SK-N-SH treated with all-trans-retinoic acid at 6 μM for 48 hours (cell line): ENCODE measurements around the gene MORC1.

ENCODE experiments used
- ARNTL ChIP-seq: fragments of 450-650 bp; formaldehyde crosslinking; IDR thresholded peaks from 2 replicates; pipeline ENCODE4 v1.5.0; 2020; ENCODE audit warnings: low read depth, mild to moderate bottlenecking, moderate library complexity, borderline replicate concordance
- CREB5 ChIP-seq: fragments of 250-450 bp; sonication (Bioruptor Pico); IDR thresholded peaks from 2 replicates; pipeline ENCODE4 v1.5.1; 2020; ENCODE audit warnings: low read depth, mild to moderate bottlenecking, moderate library complexity
- CSRNP3 ChIP-seq: fragments of 250-450 bp; sonication (Bioruptor Pico); IDR thresholded peaks from 2 replicates; pipeline ENCODE4 v1.5.1; 2021; ENCODE audit warnings: mild to moderate bottlenecking, moderate library complexity
- ISL1 ChIP-seq: fragments of 250-450 bp; sonication (Bioruptor Pico); IDR thresholded peaks from 2 replicates; pipeline ENCODE4 v2.1.2; 2022; ENCODE audit warnings: mild to moderate bottlenecking, moderate library complexity
- PATZ1 ChIP-seq: fragments of 250-450 bp; sonication (Bioruptor Pico); IDR thresholded peaks from 2 replicates; pipeline ENCODE4 v1.8.0; 2020; ENCODE audit warnings: mild to moderate bottlenecking, moderate library complexity, borderline replicate concordance
- PPARA ChIP-seq: fragments of 250-450 bp; sonication (Bioruptor Pico); IDR thresholded peaks from 2 replicates; pipeline ENCODE4 v1.5.0; 2020; ENCODE audit warnings: mild to moderate bottlenecking, borderline replicate concordance
- RARB ChIP-seq: fragments of 250-450 bp; sonication (Bioruptor Pico); IDR thresholded peaks from 2 replicates; pipeline ENCODE4 v1.8.0; 2021; ENCODE audit warnings: mild to moderate bottlenecking, moderate library complexity
- TCF4 ChIP-seq: fragments of 250-450 bp; sonication (Bioruptor Pico); IDR thresholded peaks from 2 replicates; pipeline ENCODE4 v1.8.0; 2021; ENCODE audit warnings: mild to moderate bottlenecking, moderate library complexity, borderline replicate concordance
- TOX ChIP-seq: fragments of 250-450 bp; sonication (Bioruptor Pico); IDR thresholded peaks from 2 replicates; pipeline ENCODE4 v1.8.0; 2021; ENCODE audit warnings: mild to moderate bottlenecking, moderate library complexity, borderline replicate concordance
- ZNF8 ChIP-seq: fragments of 450-650 bp; formaldehyde crosslinking; IDR thresholded peaks from 2 replicates; pipeline ENCODE4 v1.5.0; 2020; ENCODE audit warnings: mild to moderate bottlenecking, moderate library complexity
- TF ChIP-seq, protein P1 (sequence below): fragments of 250-450 bp; sonication (Bioruptor Pico); IDR thresholded peaks from 2 replicates; pipeline ENCODE4 v1.5.0; 2020; ENCODE audit warnings: mild to moderate bottlenecking, moderate library complexity
- TF ChIP-seq, protein P2 (sequence below): fragments of 250-450 bp; sonication (Bioruptor Pico); IDR thresholded peaks from 2 replicates; pipeline ENCODE4 v1.8.0; 2021; ENCODE audit warnings: low read depth, mild to moderate bottlenecking, moderate library complexity, borderline replicate concordance

DNA sequence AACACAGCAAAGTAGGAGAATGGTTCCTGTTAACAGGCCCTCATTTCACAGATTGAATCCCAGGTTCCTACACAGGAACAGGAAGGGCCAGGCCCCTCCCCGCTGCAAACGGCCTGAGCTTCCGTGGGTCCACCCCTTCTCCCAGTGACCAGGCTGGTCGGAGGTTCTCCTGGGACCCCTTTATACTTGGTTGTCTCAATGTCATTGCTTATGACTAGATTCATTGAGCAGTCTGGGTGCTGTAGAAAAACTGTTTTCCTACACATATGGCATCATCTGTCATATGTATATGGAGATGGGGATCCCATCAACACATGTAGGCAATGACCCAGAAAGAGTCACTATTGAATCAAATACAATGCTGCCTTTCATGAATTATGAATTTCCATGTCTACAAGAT lies 22.4 kb upstream of the MORC1 start:
- no peak for TF ChIP-seq PPARA
- no peak for TF ChIP-seq PATZ1 (CRISPR knock-in tag)
- no peak for TF ChIP-seq TCF4 (CRISPR knock-in tag)
- TF ChIP-seq TOX (CRISPR knock-in tag): no peak
- TF ChIP-seq, protein P1, sequence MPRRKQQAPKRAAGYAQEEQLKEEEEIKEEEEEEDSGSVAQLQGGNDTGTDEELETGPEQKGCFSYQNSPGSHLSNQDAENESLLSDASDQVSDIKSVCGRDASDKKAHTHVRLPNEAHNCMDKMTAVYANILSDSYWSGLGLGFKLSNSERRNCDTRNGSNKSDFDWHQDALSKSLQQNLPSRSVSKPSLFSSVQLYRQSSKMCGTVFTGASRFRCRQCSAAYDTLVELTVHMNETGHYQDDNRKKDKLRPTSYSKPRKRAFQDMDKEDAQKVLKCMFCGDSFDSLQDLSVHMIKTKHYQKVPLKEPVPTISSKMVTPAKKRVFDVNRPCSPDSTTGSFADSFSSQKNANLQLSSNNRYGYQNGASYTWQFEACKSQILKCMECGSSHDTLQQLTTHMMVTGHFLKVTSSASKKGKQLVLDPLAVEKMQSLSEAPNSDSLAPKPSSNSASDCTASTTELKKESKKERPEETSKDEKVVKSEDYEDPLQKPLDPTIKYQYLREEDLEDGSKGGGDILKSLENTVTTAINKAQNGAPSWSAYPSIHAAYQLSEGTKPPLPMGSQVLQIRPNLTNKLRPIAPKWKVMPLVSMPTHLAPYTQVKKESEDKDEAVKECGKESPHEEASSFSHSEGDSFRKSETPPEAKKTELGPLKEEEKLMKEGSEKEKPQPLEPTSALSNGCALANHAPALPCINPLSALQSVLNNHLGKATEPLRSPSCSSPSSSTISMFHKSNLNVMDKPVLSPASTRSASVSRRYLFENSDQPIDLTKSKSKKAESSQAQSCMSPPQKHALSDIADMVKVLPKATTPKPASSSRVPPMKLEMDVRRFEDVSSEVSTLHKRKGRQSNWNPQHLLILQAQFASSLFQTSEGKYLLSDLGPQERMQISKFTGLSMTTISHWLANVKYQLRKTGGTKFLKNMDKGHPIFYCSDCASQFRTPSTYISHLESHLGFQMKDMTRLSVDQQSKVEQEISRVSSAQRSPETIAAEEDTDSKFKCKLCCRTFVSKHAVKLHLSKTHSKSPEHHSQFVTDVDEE (CRISPR knock-in tag): no peak
- no peak for TF ChIP-seq CSRNP3 (CRISPR knock-in tag)
- no peak for TF ChIP-seq ZNF8 (CRISPR knock-in tag)
- TF ChIP-seq ARNTL: no peak
- TF ChIP-seq, protein P2, sequence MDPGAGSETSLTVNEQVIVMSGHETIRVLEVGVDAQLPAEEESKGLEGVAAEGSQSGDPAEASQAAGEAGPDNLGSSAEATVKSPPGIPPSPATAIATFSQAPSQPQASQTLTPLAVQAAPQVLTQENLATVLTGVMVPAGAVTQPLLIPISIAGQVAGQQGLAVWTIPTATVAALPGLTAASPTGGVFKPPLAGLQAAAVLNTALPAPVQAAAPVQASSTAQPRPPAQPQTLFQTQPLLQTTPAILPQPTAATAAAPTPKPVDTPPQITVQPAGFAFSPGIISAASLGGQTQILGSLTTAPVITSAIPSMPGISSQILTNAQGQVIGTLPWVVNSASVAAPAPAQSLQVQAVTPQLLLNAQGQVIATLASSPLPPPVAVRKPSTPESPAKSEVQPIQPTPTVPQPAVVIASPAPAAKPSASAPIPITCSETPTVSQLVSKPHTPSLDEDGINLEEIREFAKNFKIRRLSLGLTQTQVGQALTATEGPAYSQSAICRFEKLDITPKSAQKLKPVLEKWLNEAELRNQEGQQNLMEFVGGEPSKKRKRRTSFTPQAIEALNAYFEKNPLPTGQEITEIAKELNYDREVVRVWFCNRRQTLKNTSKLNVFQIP: no peak
- TF ChIP-seq CREB5 (CRISPR knock-in tag): no peak
- no peak for TF ChIP-seq ISL1 (CRISPR knock-in tag)
- no peak for TF ChIP-seq RARB (CRISPR knock-in tag)
